ENCODE measurements around the gene CCDC47. TPM values are rescaled to one million over a fixed set of nuclear protein-coding genes. Genes with fewer than 3 reads are reported as not detected.

The CCDC47 gene
- total RNA-seq, 1 experiment from 2014 or later = 117 TPM

- peaks cover 92 to 95% of the 10 kb centered on the region in 2 experiments for H3K36me3 ChIP-seq (ENCODE audit: control insufficient read depth in 1 of 2, insufficient read depth in 2 of 2, low read length in 2 of 2)
- peaks cover 72% of the 10 kb centered on the region for H3K79me2 ChIP-seq (ENCODE audit: insufficient read depth, low read length)
- no peaks in the 10 kb centered on the region for H3K4me1 ChIP-seq (ENCODE audit: control insufficient read depth in 1 of 2, insufficient read depth in 2 of 2, low read length in 2 of 2)
- intact Hi-C loops (cut with micrococcal nuclease) = no loop called here
- H3K9me3 ChIP-seq (ENCODE audit: control insufficient read depth in 1 of 2, insufficient read depth in 1 of 2, low read depth in 1 of 2, low read length in 2 of 2) = no peaks in the 10 kb centered on the region
- BruUV-seq (replicated peaks) = no TSS peak
- H2AFZ ChIP-seq (ENCODE audit: low read depth, low read length, poor library complexity, severe bottlenecking) = no peak overlapping the region
- ATAC-seq (no peak), DNase-seq (ENCODE audit: low read depth, low spot score) (no peak)
- RAD21 ChIA-PET (ENCODE audit: low non-redundant PET in 1 of 2, low total read pairs in 2 of 2, uncharacterized antibody in 2 of 2, unreplicated experiment in 2 of 2) = no interaction called here
- H3K4me3 ChIP-seq (replicated peaks in 1 of 2; ENCODE audit: low read depth in 1 of 2, low read length in 2 of 2) = no peak overlapping the region
- no peaks in the 10 kb centered on the region for H3K27me3 ChIP-seq (ENCODE audit: insufficient read depth, low read length)
- TF ChIP-seq EZH2 (IDR thresholded peaks at IDR 0.05) (no peak), YY1 (IDR thresholded peaks at IDR 0.05; ENCODE audit: extremely low read depth, insufficient replicate concordance, low read depth, low read length) (no peak), ZBTB33 (IDR thresholded peaks at IDR 0.05; ENCODE audit: extremely low read depth, insufficient replicate concordance, low read length) (no peak), FOSL1 (IDR thresholded peaks at IDR 0.05; ENCODE audit: low read depth) (no peak), POLR2A (IDR thresholded peaks at IDR 0.05; ENCODE audit: borderline replicate concordance, extremely low read depth, insufficient read depth, insufficient read length) (no peak), TCF7L2 (IDR thresholded peaks at IDR 0.05; ENCODE audit: borderline replicate concordance, extremely low read depth, insufficient read depth, insufficient read length) (no peak), REST (IDR thresholded peaks at IDR 0.05; ENCODE audit: low read depth) (no peak), CEBPB (IDR thresholded peaks at IDR 0.05; ENCODE audit: low read depth) (no peak), MAX (IDR thresholded peaks at IDR 0.05) (no peak), CBX3 (IDR thresholded peaks at IDR 0.05; ENCODE audit: low read depth) (no peak), EZH2phosphoT487 (IDR thresholded peaks at IDR 0.05; ENCODE audit: borderline replicate concordance) (no peak), ATF3 (IDR thresholded peaks at IDR 0.05) (no peak)
- peaks cover 8% of the 10 kb centered on the region; the same call in 1 of the 2 replicates for H4K20me1 ChIP-seq (ENCODE audit: insufficient read depth)
- no peak overlapping the region for H3K9ac ChIP-seq (ENCODE audit: low read length)
- no peak overlapping the region for H3K27ac ChIP-seq (ENCODE audit: low read depth, low read length)
- POLR2A ChIA-PET = no interaction called here
- CTCF ChIA-PET = interaction anchor here (1.0 kb wide), 1 partner anchor 15 kb away, joined by 4 read pairs; no protein-coding TSS in a partner anchor
- no peaks in the 10 kb centered on the region for H3K9me2 ChIP-seq (ENCODE audit: insufficient read depth)
- no peak overlapping the region for H3K4me2 ChIP-seq (ENCODE audit: low read length)
These were observed 45.7 kb upstream of the CCDC47 start for GRCh38 chr17:63819131-63819530.
